Sciatic nerve (tissue), 2 donors: ENCODE results near the gene CDKAL1. TPM values are rescaled to one million over a fixed set of nuclear protein-coding genes. Genes with fewer than 3 reads are reported as not detected.
"Not testable (repeated sequence)": the region's sequence is repeated elsewhere in the genome, so short reads cannot be mapped to it uniquely, and the experiment has no call there.

Experiments
- ATAC-seq: fragments of 200-7000 bp; cut with Tn5 transposase; one replicate; pipeline ENCODE4 v1.9.1; 2020; ENCODE audit warnings: mild to moderate bottlenecking, moderate library complexity
- DNase-seq: peaks from one replicate; pipeline ENCODE4 v3.0.0-alpha.2; 2020; ENCODE audit warnings: low spot score
- intact Hi-C: fragments of 100-400 bp; cut with DNase I; formaldehyde crosslinking; loops from one replicate; pipeline ENCODE4 v1.14.2; 2022
- total RNA-seq: library from RNA; stranded (reverse); fragmentation: NEBNext Ultra II Directional; extraction: Animal tissue kit (Norgen Biotek cat#: 25700); gene quantifications from one replicate; pipeline ENCODE4 v1.2.1, GENCODE V29; 2021
- donor health status: DM: no; HTN: no; CAD: no.
- donor health status: DM: no; HTN: no; CAD: no.

CDKAL1 gene
- total RNA-seq, result 20.5 TPM

DNA sequence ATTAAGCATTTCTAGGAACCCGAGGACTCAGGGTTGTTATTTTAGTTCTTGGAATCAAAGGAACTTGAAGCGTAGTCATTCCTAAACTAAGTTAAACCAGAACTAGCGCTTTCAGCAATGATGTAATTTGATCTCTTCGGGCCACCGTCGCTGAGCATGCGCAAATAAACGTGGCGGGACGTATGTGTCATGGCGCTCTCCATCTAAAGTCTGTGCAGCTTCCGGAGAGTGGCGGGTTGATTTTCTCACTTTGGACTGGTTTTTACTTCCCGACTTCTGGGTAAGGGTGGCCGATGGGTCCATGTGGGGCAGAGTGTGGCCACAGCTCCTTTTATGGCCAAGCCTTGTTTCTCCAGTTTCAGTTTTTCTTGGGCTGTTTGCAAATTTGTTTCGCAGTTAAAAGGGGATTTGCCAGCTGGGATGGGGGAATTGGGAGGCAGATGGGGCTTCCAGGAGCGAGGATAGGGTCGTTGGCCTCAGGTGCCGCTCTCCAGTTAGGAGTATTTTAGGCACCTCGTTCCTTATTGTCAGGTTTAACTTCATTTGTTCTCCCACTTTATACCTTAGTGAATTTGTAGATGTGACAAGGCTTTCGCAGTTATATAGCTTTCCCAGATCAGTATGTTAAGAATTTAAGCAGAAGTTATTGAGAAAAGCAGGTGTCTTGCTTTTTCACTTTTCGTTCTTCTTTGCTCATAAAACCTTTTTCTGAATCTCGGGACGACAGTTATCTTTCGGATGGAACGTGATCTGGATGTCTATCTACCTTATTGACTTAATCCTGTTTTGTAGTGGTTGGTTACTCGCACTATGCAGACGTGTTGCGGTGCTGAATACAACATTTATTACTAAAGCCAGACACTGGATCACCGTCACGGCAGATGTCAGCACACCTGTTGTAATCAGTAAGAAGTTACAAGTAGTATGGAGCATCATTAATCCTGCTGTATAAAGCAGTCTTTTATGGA lies at the start of gene CDKAL1:
CDKAL1 (plus strand) TSS at position 163 of the 968 bp plus-strand sequence. CDS start 11,894 bp downstream, outside the sequence.
- ATAC-seq (peak; percentile 96), DNase-seq (peak; percentile 93)
- intact Hi-C loops, result no loop called here

DNA sequence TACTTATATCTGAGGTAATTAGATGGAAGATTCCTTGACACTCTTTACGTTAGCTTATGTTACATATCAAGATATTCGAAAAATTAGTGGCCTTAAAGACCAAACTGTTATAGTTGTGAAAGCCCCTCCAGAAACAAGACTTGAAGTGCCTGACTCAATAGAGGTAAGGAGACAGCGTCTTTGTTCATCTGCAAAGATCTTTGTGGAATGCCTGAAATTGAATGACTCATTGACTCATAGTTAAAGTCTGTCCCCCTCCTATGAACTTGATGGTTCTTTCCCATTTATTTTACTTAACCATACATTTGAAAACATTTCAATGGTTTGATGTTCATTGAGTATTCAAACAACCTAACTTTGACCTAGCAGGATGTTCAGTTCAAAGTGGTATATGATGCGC lies 47.6 kb upstream of the CDKAL1 start:
- DNase-seq, result no peak
- intact Hi-C loops, result no loop called here
- no peak for ATAC-seq

DNA sequence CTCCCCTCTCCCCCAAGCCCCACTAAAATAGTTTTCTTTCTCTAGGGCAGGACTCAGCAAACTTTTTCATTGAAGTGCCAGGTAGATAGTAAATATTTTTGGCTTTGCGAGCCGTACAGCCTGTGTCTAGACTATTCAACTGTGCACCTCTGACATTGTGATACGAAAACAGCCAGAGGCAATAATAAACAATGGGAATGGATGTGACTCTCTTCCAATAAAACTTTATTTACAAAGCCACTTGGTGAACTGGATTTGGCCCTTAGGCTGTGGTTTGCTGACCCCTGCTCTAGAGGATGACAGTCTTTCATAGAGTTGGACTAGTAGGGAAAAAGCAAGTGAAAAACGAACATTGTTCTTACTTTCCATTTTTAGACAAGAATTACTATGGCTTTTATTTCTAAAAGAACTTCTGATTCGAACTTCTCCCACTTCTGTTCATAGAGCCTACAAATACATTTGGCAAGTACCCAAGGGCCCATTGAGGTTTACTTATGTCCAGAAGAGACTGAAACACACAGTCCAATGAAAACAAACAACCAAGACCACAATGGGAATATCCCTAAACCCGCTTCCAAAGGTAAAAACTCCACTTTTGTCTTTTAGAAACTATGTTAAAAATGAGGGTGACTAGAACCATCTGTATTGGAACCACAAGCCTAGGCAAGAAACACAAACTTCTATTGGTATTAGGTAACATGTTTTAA lies 46.4 kb upstream of the CDKAL1 start:
- ATAC-seq (no peak), DNase-seq (no peak)
- intact Hi-C loops, result no loop called here

DNA sequence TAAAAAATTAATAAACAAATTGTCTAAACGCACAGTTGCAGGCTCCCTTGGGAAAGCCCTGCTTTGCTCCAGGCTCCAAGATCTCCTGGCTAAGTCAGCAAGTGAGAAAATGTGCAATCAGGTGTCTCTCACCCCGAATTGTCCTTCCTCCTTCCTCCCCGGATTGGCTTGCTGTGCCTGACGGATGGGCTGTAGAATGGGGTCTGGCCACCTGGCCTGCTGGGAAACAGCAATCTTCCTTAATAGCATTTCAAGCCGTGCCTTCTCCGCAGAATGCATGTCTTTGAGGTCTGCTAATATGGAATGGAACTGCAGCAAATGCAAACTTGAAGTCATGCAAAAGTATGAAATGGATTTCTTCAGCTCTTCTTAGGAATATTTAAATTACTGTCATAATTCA lies 43.7 kb upstream of the CDKAL1 start:
- ATAC-seq (no peak), DNase-seq (no peak)
- intact Hi-C loops, result no loop called here

DNA sequence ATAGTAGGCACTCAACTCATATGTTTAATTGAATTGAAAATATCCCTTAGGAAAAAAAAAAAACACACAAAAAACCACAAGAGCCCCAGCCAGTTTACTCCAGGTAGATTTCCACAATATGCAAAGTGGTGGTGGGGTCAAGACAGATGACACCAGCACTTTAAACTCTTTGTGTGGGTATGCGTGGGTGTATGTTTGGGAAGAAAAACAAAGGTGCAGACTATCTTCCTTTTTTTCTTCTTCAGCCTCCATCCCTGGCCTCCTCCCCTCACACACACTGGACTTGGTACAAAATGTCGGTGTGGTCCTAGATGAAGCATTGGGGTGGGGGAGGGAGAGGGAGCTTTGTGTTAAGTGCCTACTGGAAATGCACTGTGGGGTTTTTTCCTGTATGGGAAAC lies 42.2 kb upstream of the CDKAL1 start:
- intact Hi-C loops, result no loop called here
- no peak for ATAC-seq
- DNase-seq, result no peak

DNA sequence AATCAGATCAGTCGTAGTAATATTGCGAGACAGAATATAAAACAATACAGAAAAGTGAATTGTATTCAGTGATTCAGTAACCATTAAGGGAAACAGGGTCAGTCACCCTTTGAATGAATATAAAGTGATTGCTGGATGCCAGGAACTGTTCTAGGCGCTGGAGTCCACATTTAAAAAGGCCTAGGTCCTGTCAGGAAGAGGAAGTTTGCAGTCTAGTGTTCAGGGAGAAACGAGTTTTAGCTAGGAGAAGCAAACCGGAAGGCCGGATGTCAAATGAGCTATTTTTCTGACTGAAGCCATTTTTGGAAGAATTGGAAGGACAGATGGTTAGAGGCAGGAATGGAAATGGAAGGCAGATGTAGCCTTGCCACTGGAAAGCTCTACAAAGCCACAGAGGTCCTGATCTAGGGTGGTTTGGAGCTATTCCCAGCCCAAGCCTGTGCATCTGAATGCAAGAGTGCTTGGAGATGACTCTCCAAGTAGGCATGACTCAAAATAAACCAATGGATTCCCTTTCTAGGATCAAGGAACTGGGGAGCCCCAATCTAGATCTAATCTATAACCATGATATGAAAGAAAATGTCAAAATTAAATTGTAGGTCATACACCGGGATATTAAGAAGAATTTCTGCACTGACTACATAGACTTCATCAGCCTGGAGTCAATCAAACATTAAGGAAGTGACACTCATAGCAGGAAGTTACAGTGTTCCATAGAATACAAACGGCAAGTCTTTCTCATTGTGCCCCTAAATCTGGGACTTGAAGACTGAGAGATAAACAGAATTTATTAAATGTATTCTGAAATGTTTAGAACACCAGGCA lies 36.8 kb upstream of the CDKAL1 start:
- ATAC-seq, result no peak
- intact Hi-C loops, result no loop called here
- DNase-seq, result no peak

DNA sequence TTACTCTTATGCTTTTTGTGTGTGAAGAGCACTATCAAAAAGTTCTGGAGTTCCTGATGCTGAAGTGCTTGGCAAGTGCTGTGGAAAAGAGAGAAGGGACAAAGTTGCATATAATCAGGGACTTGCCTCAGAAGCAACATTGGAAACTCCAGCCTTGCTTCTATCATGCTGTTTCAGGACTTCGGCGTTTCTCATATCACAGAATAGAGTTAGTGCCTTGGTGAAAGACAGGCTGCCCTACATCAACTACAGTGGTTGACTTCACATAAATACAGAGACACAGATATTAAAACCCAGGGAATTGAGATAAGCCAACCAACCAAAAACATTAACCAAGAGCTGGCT lies 36.2 kb upstream of the CDKAL1 start:
- DNase-seq, result no peak
- intact Hi-C loops, result no loop called here
- ATAC-seq, result no peak

DNA sequence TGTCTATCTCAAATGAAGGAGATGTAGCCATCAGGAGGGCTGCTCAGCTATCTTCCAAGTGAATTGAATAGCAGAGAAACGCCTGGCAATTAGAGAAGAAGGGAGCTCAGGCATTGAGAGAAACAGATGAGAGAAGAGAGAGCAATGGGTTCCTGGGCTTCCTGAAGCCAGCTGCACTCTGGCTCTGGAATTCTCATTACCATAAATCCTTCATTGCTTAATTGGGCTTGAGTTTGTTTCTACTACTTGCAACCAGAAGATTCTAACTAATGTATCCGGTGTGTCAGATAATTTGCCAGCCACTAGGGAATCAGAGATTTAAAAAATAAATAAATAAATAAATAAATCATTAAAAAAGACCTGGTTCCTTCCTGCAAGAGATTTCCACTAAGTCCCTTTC lies 25.0 kb upstream of the CDKAL1 start:
- intact Hi-C loops, result no loop called here
- ATAC-seq (no peak), DNase-seq (no peak)

DNA sequence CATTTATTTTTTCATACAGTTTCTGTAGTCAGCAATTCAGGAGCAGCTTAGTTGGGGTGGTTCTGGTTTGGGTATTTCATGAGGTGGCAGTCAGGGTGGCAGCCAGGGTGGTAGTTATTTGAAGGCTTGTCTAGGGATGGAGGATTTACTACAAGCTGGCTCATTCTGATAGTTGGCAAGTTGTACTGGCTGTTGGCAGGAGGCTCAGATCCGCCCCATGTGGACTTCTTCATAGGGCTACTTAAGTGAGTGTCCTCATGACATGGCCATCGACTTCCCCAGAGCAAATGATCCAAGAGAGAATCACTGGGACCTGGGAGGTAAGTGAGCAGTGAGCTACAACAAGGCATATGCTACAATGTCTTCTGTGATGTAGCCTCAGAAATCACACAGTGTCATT lies 22.4 kb upstream of the CDKAL1 start:
- intact Hi-C loops, result no loop called here
- ATAC-seq (no peak), DNase-seq (no peak)

DNA sequence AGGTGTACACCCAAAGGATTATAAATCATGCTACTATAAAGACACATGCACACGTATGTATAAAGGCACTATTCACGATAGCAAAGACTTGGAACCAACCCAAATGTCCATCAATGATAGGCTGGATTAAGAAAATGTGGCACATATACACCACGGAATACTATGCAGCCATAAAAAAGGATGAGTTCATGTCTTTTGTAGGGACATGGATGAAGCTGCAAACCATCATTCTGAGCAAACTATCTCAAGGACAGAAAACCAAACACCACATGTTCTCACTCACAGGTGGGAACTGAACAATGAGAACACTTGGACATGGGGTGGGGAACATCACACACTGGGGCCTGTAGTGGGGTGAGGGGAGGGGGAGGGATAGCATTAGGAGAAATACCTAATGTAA lies 9.0 kb upstream of the CDKAL1 start:
- intact Hi-C loops, result loop anchor here (5.0 to 10.0 kb wide), 2 partner anchors 230 to 433 kb away; no protein-coding TSS in a partner anchor
- not testable (repeated sequence) for DNase-seq, ATAC-seq

DNA sequence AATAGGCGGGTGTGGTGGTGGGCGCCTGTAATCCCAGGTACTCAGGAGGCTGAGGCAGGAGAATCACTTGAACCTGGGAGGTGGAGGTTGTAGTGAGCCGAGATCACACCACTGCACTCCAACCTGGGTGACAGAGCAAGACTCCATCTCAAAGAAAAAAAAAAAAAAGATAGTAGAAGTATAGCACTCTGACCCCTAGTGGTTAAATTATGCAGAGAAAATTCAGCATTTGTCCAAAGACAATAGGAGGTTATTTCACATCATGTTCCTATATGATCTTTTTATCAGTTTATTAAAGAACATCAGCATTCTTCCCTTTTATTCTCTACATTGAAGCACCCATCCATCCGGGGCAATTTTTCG lies 5.2 kb upstream of the CDKAL1 start:
- intact Hi-C loops, result loop anchor here (5.0 to 10.0 kb wide), 2 partner anchors 234 to 437 kb away; no protein-coding TSS in a partner anchor
- not testable (repeated sequence) for DNase-seq
- ATAC-seq, result peak; percentile 77

DNA sequence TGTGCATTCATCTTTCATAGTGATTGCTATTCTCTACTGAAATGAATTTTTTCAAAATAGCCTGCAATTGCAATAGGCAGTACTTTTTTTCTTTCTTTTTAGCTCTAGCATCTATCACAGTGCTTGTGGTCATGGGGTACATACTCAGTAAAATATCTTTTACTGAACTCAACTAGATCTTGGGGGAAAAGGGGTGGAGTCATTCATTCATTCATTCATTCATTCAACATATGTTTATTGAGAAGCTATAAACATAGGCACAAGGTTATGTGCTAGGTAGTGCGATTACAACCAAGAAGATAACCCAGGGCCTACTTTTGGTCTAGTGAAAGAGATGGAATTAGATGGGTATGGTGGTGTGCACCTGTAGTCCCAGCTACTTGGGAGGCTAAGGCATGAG lies 1.4 kb upstream of the CDKAL1 start:
- intact Hi-C loops, result no loop called here
- no peak for ATAC-seq

DNA sequence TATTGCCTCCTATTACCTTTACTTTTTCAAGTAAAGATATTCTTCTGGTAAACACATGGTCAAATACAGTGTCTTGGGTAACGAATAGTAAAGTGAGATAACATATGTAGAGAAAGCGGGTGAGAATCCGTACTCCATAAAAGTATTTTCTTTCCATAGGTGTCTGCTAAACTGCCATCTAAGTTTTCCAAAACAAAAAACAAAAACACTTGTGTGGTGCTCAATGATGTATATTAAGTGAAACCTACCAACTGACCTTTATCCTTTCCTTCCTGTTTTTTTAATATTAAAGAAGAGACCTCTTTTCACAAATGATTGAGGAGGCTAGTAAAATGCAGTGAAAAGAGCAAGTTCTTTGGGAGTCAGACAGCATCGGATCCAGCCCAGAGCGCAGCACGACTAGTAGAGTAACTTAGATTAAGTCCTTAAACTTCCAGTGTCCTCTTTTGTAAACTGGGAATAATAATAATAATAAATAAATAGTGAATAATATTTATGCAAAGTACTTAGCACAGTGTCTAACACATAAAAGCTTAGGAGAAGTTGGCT lies 437 bp upstream of the CDKAL1 start:
- DNase-seq (no peak), ATAC-seq (no peak)
- intact Hi-C loops, result no loop called here

More for the DNA sequence above, 1.4 kb upstream of the CDKAL1 start:
- no peak for DNase-seq

DNA sequence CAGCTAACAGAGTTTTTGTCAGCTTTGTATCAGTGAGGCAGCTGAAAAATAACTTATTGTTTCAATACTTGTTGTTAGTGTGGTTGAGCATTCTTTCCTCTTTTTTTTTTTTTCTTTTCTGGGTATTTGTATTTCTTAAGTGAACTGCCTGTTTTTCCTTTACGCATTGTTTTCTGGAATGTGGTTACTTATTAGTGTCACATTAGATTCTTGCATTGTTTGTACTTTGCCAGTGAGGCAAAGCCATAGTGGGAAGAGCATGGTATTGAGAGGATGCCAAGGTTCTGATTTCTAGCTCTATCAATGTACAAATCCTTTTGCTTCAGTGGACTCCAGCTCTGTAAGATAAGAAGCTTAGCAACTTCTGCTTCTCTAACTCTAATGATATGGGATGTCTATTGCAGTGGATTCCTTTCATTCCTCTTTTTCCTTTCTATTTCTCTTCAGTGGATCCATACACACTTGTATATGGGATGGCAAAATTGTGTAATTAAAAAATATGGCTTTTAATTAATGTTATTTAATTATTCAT lies 3.9 kb downstream of the CDKAL1 start:
- no peak for ATAC-seq
- intact Hi-C loops, result no loop called here
- no peak for DNase-seq

DNA sequence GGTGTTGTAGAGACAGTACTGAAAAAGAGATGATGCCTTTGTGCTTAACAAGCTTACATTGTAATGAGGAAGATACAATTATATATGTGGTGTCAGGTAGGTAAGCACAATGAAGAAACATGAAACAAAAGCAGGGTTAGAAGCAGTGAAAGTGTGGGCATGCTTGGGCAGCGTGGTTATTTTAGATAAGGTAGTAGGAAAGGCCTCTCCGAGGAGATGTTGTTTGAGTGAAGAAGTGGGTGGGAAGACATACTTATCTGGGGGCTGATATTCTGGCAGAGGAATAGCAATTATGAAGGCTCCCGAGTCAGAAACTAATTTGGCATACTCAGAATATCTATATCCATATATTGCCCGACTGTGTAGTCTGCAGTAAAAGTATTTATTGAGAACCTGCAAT lies 4.7 kb downstream of the CDKAL1 start:
- ATAC-seq (no peak), DNase-seq (no peak)
- intact Hi-C loops, result no loop called here

DNA sequence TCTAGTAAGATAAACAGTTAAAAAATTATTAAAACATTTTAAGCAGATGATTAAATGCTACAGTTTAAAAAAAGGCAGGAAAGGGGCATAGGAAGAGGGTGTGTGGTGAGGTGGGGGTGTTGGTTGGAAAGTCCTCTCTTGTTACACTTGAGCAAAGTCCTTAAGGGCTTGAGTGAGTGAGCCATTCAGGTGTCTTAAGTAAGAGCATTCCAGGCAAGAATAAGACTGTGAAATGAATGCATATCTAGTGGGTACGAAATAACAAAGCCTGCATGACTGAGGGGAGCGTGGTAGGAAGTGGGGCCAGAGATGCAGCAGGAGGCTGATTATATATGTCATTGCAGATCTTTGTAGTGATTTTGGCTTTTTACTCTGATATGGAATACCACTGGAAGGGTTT lies 5.1 kb downstream of the CDKAL1 start:
- intact Hi-C loops, result no loop called here
- DNase-seq (no peak), ATAC-seq (no peak)

DNA sequence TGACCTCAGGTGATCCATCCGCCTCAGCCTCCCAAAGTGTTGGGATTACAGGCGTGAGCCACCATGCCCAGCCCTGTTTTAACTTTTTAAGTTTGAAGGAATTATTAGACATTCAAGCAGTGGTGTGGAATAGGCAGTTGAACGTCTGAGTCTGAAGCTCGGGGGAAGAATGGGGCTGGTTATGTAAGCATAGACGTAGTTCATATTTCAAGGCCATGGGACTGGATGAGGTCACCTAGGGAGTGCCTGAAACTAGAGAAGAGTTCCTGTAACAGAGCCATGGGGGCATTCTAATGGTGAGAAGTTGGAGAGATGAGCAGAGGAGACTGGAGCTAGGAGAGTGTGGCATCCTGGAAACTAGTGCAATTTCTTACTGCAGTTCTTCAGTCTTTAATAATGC lies 6.4 kb downstream of the CDKAL1 start:
- DNase-seq, result no peak
- ATAC-seq, result no peak
- intact Hi-C loops, result no loop called here

DNA sequence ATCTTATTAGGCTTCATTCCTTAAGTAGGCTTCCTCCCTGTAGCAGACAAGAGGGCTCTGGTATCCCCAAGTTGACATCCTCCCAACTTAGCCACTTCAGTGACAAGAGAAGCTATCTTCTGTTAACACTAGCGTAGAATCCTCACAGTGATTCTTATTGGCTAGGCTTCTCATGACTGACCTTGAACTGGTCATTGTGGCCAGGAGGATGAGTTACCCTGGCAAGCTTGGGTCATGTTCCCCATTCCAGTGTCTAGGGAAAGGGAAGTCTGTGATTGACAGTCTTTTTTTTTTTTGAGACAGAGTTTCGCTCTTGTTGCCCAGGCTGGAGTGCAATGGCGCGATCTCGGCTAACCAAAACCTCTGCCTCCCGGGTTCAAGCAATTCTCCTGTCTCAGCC lies 7.1 kb downstream of the CDKAL1 start:
- ATAC-seq (no peak), DNase-seq (no peak)
- intact Hi-C loops, result no loop called here
